Ovary (tissue), 9 donors: ENCODE results near the gene CENPO. TPM values are rescaled to one million over a fixed set of nuclear protein-coding genes. Genes with fewer than 3 reads are reported as not detected.

ENCODE experiments used
- DNase-seq, 5 donors: peaks; one replicate each; pipeline ENCODE4 v3.0.0-alpha.2; 2019 to 2020
- H3K27ac ChIP-seq, 2 donors: fragments of 200-600 bp; one replicate each; pipeline versions ENCODE4 v1.5.1 to v1.8.0; 2019 to 2022
- H3K27me3 ChIP-seq: fragments of 200-600 bp; one replicate; pipeline ENCODE4 v1.8.0; 2022
- H3K36me3 ChIP-seq: fragments of 200-600 bp; sonication (generic); one replicate; pipeline ENCODE4 v1.5.1; 2019
- H3K4me1 ChIP-seq: one replicate; pipeline ENCODE4 v1.8.1; 2013; ENCODE audit warnings: mild to moderate bottlenecking, moderate library complexity; ENCODE audit not compliant: insufficient read depth
- H3K4me3 ChIP-seq: fragments of 200-600 bp; sonication (generic); one replicate; pipeline ENCODE4 v1.5.1; 2017
- H3K9me3 ChIP-seq, 2 donors: fragments of 200-600 bp in 1 of 2; sonication (generic) in 1 of 2; one replicate each; pipeline versions ENCODE4 v1.5.1 to v1.8.1; 2013 to 2019; ENCODE audit warnings: mild to moderate bottlenecking in 1 of 2, moderate library complexity in 1 of 2
- CTCF ChIP-seq, 3 donors: fragments of 450-650 bp in 2 of 3; fragments of 200-600 bp in 1 of 3; IDR thresholded peaks; one replicate each; pipeline versions ENCODE4 v1.5.1 to v1.8.0; 2016 to 2022; ENCODE audit warnings: antibody characterized with exemption in 3 of 3, mild to moderate bottlenecking in 1 of 3
- EP300 ChIP-seq: sonication (generic); formaldehyde crosslinking; IDR thresholded peaks from one replicate; pipeline ENCODE4 v1.6.1; 2017; ENCODE audit warnings: antibody characterized with exemption
- POLR2A ChIP-seq: fragments of 450-650 bp; IDR thresholded peaks from one replicate; pipeline ENCODE4 v1.6.1; 2017; ENCODE audit warnings: antibody characterized with exemption, mild to moderate bottlenecking, moderate library complexity
- WGBS, 3 donors: extraction: QIAGEN DNeasy Blood & Tissue Kit in 1 of 3; methylation state at CpG; one replicate each; pipeline versions ENCODE4 v1.1.5 to v1.1.7; 2013 to 2017; 5-methylcytosine and 5-hydroxymethylcytosine counted together
- intact Hi-C, 4 donors: fragments of 100-400 bp; cut with DNase I; formaldehyde crosslinking; loops; one replicate each; pipeline versions ENCODE4 v1.11.0 to v1.15.1; 2022 to 2023
- polyA plus RNA-seq, 2 donors: library from polyadenylated mRNA; stranded (reverse); fragments of 200-250 nt in 1 of 2; fragments of 350-450 nt in 1 of 2; fragmentation: Illumina TruSeq in 1 of 2; extraction: RNeasy Lipid Tissue Mini Kit (QIAGEN cat#74804) in 1 of 2; gene quantifications; one replicate each; pipeline ENCODE4 v1.2.3, GENCODE V29; 2013 to 2014
- total RNA-seq, 7 donors: library from RNA; depleted of rRNA in 2 of 7; stranded (reverse); fragments of >200 nt in 2 of 7; fragmentation: NEBNext Ultra II Directional in 3 of 7; extraction: Animal tissue kit (Norgen Biotek cat#: 25700) in 3 of 7; gene quantifications; one replicate each; pipeline versions ENCODE4 v1.1.0 to v1.2.4, GENCODE V29; 2016 to 2023
- donor health status: DM: no; HTN: no; CAD: no; lungs with moderate emphysema.
- donor health status: DM: no; HTN: no; CAD: no.
- donor health status: Bipolar disorder and iron deficiency.
- donor health status: DM: yes; HTN: yes; CAD: no.
- donor health status: DM: no; HTN: no; CAD: no.
- donor health status: DM: yes; HTN: yes; CAD: no.

The CENPO gene
- total and polyA plus RNA-seq, 9 donors: 1.0 to 4.7 (median 2.4) TPM

DNA sequence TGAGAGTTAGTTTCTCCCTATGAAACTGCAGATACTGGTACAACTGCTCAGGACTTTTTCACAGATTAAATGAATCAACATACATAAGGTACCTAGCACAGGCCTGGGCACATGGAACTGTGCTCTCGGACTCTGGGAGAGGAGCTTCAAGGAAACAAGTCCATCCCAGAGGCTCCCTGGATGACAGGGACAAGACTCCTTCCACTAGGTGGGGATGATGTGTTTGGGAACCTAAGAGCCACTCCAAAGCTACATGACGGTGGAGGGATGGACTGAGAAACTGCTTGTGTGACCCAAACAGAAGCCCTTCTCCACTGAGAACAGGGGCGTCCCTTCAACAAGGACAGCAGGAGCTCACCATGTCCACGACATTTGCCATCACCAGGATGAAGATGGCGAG lies 37.1 kb downstream of the CENPO start:
- Histone ChIP-seq H3K9me3 (no peaks in the 10 kb centered on the region), H3K27ac (no peak overlapping the region), H3K27me3 (no peaks in the 10 kb centered on the region), H3K4me1 (no peaks in the 10 kb centered on the region), H3K36me3 (no peaks in the 10 kb centered on the region), H3K4me3 (no peak overlapping the region)
- intact Hi-C loops: loop anchor here in 1 of 4 donors (10.0 kb wide), 1 partner anchor 294 kb away; no protein-coding TSS in a partner anchor
- peak in 2 of 5 donors; percentile 7 to 12 for DNase-seq
- 82 to 94% (median 89%) methylated on average over 5 of the region's 5 CpGs for WGBS, 3 donors
- TF ChIP-seq POLR2A (no peak), CTCF (IDR thresholded peaks at IDR 0.05) (no peak), EP300 (no peak)

DNA sequence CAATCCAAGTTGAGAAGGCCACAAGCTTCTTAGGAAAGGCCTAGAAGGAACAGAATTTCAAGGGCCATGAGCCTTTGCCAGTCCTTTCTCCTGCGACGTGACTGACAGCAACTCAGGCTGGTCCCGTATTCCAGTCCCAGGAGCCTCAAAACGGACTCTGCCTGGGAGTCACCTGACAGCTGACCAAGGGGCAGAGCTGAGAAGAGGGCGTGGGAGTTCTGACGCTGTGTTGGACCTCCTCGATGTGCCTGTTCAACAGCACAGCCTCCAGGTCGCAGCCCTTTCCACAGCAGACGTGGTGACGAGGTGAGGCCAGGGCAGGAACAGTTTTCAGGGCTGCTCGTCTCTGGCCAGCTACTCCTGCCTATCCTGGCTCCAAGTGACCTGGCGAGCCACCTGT lies 37.6 kb downstream of the CENPO start:
- WGBS, 3 donors: 82 to 87% (median 84%) methylated on average over 12 of the region's 12 CpGs
- TF ChIP-seq CTCF (IDR thresholded peaks at IDR 0.05): no peak
- TF ChIP-seq EP300: no peak
- no peak for TF ChIP-seq POLR2A
- Histone ChIP-seq H3K27ac (no peak overlapping the region), H3K4me1 (no peaks in the 10 kb centered on the region), H3K36me3 (no peaks in the 10 kb centered on the region), H3K9me3 (no peaks in the 10 kb centered on the region), H3K27me3 (no peaks in the 10 kb centered on the region), H3K4me3 (no peak overlapping the region)
- DNase-seq: peak in 3 of 5 donors; percentile 6 to 27 (median 18)
- intact Hi-C loops: loop anchor here in 1 of 4 donors (10.0 kb wide), 1 partner anchor 294 kb away; no protein-coding TSS in a partner anchor

- Histone ChIP-seq H3K27me3 (no peaks in the 10 kb centered on the region), H3K9me3 (no peaks in the 10 kb centered on the region), H3K36me3 (no peaks in the 10 kb centered on the region), H3K4me3 (no peak overlapping the region), H3K27ac (no peak overlapping the region), H3K4me1 (no peaks in the 10 kb centered on the region)
- TF ChIP-seq CTCF (IDR thresholded peaks at IDR 0.05) (no peak), EP300 (no peak), POLR2A (no peak)
- WGBS, 3 donors: 85 to 89% (median 87%) methylated on average over 12 to 18 of the region's 18 CpGs
- peak in 3 of 5 donors; percentile 2 to 17 (median 10) for DNase-seq
- intact Hi-C loops: loop anchor here in 1 of 4 donors (10.0 kb wide), 1 partner anchor 293 kb away; no protein-coding TSS in a partner anchor
These were observed 38.2 kb downstream of the CENPO start for GRCh38 chr2:24831221-24832072.

DNA sequence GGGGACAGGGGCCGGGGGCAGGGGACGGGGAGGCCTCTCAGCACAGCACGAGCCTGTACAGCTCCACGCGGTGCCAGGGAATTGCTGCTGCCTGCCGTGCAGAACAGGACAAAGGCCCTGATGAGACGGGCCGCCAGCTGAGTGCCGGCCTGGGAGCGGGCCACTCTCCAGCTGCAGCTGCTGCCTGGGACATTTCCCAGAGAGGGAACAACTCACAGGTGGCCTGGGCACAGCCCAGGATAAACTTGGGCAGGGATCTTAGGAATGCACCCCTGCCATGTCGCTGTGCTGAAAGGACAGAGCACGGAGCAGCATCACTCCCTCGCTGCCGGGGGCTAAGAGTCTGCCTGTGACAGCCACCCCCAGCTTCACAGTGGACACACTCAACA lies 38.8 kb downstream of the CENPO start:
- TF ChIP-seq POLR2A (no peak), EP300 (no peak)
- DNase-seq: peak in 1 of 5 donors; percentile 21
- no peaks in the 10 kb centered on the region for H3K27me3 ChIP-seq
- no peak overlapping the region for H3K4me3 ChIP-seq
- H3K36me3 ChIP-seq: no peaks in the 10 kb centered on the region
- no peaks in the 10 kb centered on the region for H3K4me1 ChIP-seq
- H3K27ac ChIP-seq: no peak overlapping the region
- intact Hi-C loops: loop anchor here in 1 of 4 donors (10.0 kb wide), 1 partner anchor 293 kb away; no protein-coding TSS in a partner anchor
- WGBS, 3 donors: 80 to 84% (median 81%) methylated on average over 13 to 14 of the region's 14 CpGs
- H3K9me3 ChIP-seq: no peaks in the 10 kb centered on the region

DNA sequence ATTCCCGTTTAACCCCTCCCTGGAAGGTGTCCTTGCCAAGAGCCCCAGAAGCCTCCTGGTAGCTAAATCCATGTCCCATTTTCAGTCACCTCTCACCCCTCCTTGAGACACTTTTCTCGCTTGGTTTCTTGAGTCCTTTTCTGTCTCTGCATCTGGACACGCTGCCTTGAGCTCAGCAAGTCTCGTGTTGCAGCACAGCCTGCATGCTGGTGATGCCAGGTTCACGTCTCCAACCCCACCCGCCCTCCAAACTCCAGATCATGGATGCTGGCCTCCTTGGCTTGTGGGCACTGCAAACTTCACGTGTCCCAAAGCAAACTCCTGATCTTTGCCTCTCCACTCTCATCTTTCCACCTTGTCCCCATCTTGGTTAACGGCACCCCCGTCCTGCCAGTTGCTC lies 39.3 kb downstream of the CENPO start:
- peak in 1 of 5 donors; percentile 16 for DNase-seq
- Histone ChIP-seq H3K27ac (no peak overlapping the region), H3K4me1 (no peaks in the 10 kb centered on the region), H3K4me3 (no peak overlapping the region), H3K27me3 (no peaks in the 10 kb centered on the region), H3K36me3 (no peaks in the 10 kb centered on the region), H3K9me3 (no peaks in the 10 kb centered on the region)
- intact Hi-C loops: loop anchor here in 1 of 4 donors (10.0 kb wide), 1 partner anchor 292 kb away; no protein-coding TSS in a partner anchor
- 81 to 85% (median 84%) methylated on average over 9 of the region's 9 CpGs for WGBS, 3 donors
- TF ChIP-seq EP300: no peak
- no peak for TF ChIP-seq CTCF (IDR thresholded peaks at IDR 0.05)
- no peak for TF ChIP-seq POLR2A
